GM19099 (cell line): ENCODE data around the gene NOL6.

ENCODE experiments used
- POLR2A ChIP-seq: IDR thresholded peaks from 3 replicates; pipeline ENCODE4 v1.6.1; 2011; ENCODE audit warnings: low read depth; ENCODE audit not compliant: insufficient read length; ENCODE audit errors: extremely low read depth

The NOL6 gene

DNA sequence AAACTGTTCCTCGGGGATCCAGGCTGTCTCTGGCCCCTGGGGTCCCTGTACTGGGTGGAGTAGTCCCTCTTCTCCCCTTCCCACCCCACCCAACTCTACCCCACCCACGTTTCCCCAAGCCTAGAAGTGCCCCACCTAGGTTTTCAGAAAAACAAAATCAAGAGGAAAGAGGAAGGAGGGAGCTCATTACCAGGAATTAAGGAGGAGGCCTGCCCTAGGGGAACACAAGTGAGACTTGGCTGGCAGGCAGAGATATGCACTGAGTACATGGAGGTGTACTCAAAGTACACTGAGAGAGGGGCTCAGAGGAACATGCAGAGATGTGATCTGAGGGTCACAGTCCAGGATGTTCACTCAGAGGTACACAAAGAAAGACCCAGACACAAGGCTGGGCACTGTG is 36.5 kb downstream of the NOL6 start:
- TF ChIP-seq POLR2A = no peak

DNA sequence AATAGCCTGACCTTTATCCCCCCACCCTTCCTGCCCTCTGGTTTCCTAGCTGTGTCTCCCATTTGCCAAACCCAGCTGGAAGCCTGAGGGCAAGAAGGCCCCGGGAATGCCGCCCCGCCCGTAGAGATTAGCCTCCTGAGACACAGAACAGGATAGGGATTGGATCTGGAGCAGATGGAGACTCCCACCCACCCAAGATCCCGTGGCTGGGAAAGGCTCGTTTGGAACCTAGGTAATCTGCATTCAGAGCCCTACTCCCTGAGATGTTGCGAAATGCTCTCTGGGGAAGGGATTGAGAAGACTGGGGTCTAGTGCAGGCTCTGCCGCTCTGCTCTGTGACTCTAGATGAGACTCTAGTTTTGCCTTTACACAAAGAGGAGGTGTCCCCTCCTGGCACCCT is 37.3 kb downstream of the NOL6 start:
- no peak for TF ChIP-seq POLR2A

DNA sequence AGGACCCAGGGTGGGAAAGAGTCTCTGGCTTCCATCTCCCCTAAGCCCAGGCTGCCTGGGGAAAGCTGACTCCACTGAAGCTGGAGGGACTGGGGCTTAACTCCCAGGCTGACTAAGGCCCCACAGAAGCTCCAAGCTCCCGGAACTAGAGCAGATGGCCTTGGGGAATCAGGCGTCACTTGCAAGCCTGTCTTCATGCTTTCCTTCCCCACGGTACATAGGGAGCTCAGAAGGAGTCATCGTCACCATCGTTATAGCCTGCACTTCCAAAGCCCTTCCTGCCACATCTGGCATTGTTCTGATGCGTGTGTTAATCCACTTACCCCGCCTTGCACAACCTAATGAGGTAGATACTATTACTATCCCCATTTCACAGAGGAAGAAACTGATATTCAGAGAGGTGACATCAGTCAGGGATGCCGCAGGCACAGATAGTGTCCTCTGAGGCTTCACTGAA is 37.9 kb downstream of the NOL6 start:
- TF ChIP-seq POLR2A = no peak

DNA sequence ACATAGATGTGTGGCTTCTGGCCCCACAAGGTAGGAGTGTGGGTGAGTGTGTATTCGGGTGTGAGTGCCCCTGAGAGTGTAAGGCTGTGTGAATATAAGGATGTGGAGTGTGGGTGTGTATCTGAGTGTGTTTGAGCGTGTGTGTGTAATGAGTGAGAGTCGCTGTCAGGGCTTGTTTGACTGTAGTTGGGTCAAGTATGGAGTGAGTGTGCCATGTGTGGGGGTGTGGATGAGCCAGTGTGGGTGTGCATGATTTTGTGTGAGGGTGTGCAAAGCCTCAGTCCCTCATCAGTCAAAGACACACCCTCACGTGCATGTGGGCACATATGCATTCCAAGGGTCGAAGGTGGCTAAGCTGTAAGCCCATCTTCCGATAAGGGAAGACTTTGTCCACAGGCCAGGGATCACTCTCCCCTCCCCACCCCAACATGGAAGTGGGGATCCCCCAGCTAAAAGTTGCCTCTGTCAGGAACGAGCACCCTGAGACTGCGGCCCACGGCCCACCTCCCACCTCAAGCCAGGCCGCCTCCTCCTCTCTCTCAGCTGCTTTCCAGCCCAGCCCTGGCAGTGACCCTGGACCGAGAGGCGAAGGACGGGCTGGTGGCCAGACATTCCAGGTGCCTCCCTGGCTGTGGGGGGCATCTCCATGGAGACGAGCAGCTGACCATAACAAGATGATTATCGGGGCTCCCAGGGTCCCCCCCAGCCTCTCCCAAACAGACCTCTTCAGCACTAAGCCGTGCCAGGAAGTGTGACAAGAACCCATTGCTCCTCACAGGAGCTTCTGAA is 39.2 kb downstream of the NOL6 start:
- no peak for TF ChIP-seq POLR2A

DNA sequence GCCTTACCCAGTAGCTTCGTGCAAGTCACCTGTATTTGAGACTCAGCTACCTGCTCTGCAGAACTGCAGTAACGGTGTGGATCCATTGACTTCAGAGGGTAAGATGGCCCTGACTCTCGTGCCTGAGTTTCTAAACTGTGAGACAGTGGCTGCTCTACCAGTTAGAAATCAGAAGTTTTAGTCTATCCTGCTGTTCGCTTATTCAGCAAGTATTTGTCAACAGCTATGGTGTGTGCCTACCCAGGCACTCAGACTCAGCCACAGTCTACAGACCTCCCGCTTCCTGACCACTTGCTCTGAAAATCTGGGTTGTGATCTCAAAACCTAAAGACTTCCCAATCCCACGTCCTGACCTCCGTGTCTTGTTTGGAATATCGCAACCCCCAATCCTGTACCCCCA is 39.9 kb downstream of the NOL6 start:
- no peak for TF ChIP-seq POLR2A

DNA sequence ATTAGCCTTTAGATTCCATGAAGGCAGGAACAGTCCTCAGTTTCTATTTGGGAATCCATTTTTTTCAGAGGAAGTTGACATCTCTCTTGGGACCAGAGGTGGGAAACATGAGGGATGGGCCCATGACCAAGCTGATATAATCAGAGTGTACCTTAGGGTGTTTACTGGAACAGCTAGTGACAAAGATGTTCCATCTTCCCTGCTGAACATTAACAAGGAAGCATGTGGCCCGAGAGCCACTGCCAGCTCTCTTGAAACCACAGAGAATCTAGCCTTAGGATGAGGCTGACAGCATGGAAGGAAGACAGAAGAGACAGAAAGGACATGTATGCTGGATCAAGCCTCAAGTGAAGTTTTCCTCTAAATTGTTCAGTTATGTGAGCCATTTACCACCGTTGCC is 42.3 kb downstream of the NOL6 start:
- TF ChIP-seq POLR2A = no peak

DNA sequence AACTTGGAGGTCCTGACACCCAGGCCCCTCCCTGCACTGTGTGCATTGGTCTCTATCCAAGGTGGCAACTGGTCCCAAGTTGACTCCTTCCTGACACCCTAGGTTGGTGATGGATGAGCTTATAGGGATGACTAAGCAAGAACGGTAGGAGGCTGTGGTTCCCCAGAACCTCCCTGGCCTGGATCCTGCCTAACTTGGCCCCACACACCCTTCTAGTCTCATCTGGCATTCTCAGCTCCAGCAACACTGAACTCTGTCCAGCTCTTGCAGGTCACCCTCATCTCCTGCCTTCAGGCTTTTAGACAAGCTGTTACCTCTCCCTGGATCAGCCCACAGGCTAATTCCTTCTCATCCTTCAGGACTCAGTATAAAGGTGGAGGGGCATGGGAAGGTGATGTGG is 42.8 kb downstream of the NOL6 start:
- no peak for TF ChIP-seq POLR2A

DNA sequence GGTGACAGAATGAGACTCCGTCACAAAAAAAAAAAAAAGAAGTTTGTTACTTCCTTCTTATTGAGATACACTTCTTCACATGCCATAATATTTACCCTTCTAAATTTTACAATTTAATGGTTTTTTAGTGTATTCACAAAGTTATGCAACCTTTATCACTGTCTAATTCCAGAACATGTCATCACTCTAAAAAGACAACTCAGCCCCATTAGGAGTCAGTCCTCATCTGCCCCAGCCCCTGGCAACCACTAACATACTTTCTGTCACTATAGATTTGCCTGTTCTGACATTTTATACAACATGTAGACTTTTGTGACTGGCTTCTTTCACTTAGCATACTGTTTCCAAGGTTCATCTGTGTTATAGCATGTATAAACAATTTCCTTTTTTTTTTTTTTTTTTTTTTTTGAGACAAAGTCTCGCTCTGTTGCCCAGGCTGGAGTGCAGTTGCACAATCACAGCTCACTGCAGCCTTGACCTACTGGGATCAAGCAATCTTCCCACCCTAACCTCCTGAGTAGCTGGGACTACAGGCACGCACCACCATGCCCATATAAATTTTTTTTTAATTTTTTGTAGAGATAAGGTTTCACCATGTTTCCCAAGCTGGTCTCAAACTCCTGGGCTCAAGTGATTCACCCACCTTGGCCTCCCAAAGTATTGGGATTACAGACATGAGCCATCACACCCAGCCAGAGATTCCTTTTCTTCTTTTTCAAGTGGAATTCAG is 44.3 kb downstream of the NOL6 start:
- no peak for TF ChIP-seq POLR2A

DNA sequence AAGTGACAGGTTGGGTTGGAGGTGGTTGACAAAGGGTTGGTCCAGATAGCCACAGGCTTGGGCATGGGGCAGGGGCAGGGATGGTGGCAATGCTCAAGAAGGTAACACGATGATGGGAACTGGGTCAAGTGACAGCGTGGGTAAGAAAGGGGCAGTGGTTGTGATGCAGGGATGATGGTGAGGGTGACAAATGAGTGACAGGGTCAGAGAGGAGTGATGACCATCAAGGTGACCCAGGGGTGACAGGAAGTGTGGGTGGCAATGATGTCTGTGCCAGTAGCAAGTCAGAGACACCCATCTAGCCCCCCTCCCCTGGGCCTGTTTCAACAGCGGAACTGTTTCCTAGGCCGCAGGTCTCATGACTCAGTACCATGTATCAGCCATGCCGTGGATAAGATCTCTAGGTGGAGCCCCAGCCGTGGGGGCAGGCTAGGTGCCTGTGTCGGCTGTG is 46.9 kb downstream of the NOL6 start:
- TF ChIP-seq POLR2A = no peak

DNA sequence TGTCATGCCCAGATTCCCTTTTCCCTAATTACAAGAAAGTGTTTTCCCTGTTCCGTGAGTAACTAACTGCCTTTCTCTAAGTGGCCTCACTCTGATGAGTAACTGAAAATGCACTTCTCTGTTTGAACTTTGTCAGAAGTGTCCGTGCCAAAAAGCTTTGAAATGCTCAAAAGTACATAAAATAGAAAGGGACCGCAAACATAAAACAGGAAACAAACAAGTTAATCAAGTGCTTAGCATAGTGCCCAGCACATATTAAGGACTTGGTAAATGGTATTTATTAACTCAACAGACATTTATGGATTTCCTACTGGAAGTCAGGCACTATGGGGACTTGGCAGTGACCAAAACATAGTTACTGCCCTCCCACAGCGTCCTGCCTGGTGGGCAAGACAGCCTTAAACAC is 48.6 kb downstream of the NOL6 start:
- TF ChIP-seq POLR2A = no peak

DNA sequence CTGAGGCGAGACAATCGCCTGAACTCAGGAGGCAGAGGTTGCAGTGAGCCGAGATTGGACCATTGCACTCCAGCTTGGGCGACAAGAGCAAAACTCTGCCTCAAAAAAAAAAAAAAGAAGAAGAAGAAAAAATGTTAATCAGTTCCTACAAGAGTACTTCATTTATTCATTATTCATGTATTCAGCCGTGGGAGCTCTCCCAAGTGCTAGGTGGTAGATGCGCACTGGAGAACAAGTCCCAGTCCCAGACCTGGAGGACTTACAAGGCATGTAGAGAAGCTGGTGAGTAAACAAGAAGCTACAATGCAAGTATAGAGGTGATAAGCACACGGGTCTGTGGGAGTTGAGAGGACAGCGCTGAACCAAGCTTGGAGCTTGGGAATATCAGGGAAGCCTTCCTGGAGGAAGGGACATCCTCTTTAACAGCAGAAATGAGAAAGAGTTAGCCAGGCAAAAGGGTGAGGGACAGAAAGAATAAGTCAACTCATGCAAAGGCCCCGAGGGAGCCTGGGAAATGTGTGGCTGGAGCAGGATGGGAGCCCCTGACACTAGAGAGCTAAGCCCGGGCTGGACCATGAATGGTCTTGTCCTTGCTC is 53.9 kb downstream of the NOL6 start:
- no peak for TF ChIP-seq POLR2A

DNA sequence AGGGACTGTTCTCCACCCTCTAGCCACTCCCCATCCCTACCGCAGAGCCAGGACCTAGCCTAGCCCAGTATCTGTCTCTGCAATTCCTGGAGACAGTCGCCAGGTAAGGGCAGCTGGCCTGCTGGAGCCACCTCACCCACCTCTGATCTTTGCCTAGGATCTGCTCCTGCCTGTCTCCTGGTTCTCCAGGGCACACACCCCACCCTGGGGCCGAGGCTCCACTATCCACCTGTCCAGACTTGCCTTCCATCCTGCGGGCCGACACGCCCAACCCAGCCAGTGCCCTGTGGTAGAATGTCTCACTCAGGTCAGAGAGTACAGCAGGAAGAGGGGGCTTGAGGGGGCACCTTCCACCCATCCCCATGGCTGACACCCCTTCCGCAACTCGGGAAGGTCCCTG is 55.6 kb downstream of the NOL6 start:
- TF ChIP-seq POLR2A = no peak

DNA sequence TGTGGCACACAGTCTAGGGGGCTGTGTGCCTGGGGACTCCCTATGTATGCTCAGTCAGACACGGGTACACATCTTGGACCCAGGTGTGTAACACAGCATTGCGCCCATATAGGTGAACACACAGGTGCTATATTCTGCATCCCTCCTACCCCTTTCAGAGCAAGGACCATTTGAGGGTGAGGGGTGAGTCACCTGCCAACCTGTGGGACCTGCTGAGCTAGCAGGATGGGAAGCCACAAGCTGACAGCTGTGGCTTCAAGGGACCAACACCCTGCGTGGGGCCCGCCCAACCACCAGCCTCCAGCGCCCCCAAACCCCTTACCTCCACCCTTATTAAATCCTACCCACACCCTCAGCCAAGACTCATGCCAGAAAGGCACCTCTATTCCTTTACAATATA is 56.7 kb downstream of the NOL6 start:
- no peak for TF ChIP-seq POLR2A

DNA sequence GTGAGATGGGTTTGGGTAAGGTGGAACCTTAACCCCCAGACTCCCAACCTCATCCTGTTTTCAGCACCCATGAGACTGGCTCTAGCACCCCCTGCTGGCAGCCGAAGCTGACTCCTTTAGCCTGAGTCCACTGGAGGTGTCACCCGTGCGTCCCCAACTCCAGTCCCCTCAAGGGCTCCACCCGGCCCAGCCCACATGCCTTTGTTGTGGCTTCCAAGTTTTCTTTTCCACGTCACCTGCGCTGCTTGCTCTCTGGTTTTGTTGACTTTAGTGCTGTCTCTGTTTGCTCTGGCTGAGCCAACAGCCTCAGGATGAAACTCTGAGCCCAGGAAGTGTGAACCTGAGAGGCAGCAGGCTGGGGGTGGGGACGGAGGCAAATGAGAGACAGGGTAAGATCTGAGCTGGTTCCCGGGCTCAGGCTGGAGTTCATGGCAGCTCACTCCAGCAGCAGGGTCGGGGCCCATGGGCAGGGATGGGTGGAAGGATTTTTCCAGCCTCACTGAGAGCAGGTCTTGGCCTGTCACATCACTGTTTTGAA is 58.2 kb downstream of the NOL6 start:
- TF ChIP-seq POLR2A = no peak

DNA sequence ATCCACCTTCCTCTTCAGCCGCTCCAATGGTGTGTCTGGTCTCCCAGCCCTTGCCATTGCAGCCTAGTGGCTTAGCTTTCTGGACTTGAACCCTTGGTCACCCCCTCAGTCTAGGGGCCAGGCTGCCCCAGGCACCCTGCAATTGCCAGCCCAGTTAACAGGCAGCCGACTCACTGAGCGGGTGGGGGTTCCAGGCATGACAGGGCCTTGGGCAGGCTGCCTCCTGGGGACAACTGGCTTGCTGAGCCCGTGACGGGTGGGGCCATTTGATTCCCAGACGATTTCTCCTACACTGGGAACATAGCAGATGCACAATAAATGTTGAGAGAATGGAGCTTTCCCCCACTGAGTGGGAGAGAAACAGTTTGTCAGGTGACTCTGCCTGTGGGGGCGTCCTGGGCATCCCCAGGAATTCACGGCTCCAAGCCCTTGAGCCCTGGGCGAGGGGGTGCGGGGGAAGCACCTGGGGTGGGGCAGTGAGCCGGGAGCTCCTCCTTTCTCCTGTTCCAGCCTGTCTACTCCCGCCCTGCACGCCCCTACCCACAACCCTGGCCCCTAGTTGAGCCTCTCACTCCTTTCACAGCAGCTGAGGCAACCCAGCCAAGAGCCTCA is 58.7 kb downstream of the NOL6 start:
- no peak for TF ChIP-seq POLR2A

DNA sequence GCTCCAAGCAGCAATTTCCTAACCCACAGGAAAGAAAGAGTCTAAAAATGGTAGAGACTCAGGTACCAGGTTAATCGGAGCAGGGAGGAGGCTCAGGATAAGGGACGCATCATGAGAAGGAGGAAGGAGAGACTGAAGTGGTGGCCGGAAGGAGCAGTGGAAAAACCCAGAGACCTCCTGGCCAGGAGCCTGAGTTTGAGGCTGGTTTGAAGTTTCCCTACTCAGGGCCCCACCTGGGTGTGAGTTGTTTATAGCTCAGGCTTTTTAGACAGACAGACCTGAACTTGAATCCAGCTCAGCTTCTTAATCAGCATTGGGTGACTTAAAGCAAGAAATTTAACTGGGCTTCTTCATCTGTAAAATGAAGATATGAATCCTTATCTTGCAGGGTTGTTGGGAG is 59.5 kb downstream of the NOL6 start:
- TF ChIP-seq POLR2A = no peak
